Activated CD4-positive, alpha-beta T cell treated with anti-CD3 and anti-CD28 coated beads, Interleukin-2, amount 10 ng/mL, durations not matched to agents 7 days and 5 days (primary cell): ENCODE data around the gene ADK. TPM values are rescaled to one million over a fixed set of nuclear protein-coding genes. Genes with fewer than 3 reads are reported as not detected.
"Not testable (repeated sequence)": the region's sequence is repeated elsewhere in the genome, so short reads cannot be mapped to it uniquely, and the experiment has no call there.

Source experiments
- CTCF ChIA-PET: fragments of 350-600 bp; sonication (Branson Sonifier 250); formaldehyde crosslinking; loops from one replicate; lab custom pipeline; 2021; ENCODE audit warnings: antibody characterized with exemption; lab: Charles Lee
- POLR2A ChIA-PET: fragments of 350-600 bp; sonication (Branson Sonifier 250); formaldehyde crosslinking; loops from one replicate; lab custom pipeline; 2021; ENCODE audit warnings: antibody characterized with exemption; lab: Charles Lee
- DNase-seq: peaks from one replicate; pipeline ENCODE4 v3.0.0-alpha.2; 2020
- H3K27ac Mint-ChIP-seq: one replicate; pipeline ENCODE4 v1.8.0; 2021; ENCODE audit warnings: mild to moderate bottlenecking, moderate library complexity, mixed read lengths
- H3K27me3 Mint-ChIP-seq: one replicate; pipeline ENCODE4 v1.8.0; 2021; ENCODE audit warnings: mixed read lengths
- H3K36me3 Mint-ChIP-seq: one replicate; pipeline ENCODE4 v1.8.0; 2021; ENCODE audit warnings: low read depth, mixed read lengths
- H3K4me1 Mint-ChIP-seq: one replicate; pipeline ENCODE4 v1.8.0; 2021; ENCODE audit warnings: mixed read lengths
- H3K4me3 Mint-ChIP-seq: one replicate; pipeline ENCODE4 v1.8.0; 2021; ENCODE audit warnings: mild to moderate bottlenecking, moderate library complexity, mixed read lengths
- H3K9me3 Mint-ChIP-seq: one replicate; pipeline ENCODE4 v1.8.0; 2021; ENCODE audit warnings: mixed read lengths
- total RNA-seq, 2 experiments: library from RNA; stranded (reverse); gene quantifications; one replicate each; pipeline ENCODE4 v1.2.3, GENCODE V29; 2021

ADK gene
- total RNA-seq, 2 experiments from 2014 or later: 36.8 to 38.5 TPM

GRCh38 chr10:74580438-74580837 is 429.4 kb downstream of the ADK start:
- H3K27ac Mint-ChIP-seq, DNase-seq, H3K27me3 Mint-ChIP-seq, CTCF ChIA-PET, H3K4me3 Mint-ChIP-seq: not testable (repeated sequence)
- POLR2A ChIA-PET: interaction anchor here (0.7 kb wide), 1 partner anchor 75 kb away, joined by 3 read pairs; no protein-coding TSS in a partner anchor
- H3K9me3 Mint-ChIP-seq: peaks cover 20% of the 10 kb centered on the region
- H3K4me1 Mint-ChIP-seq: peaks cover 22% of the 10 kb centered on the region
- peaks cover 26% of the 10 kb centered on the region for H3K36me3 Mint-ChIP-seq

- ChIA-PET POLR2A (no interaction called here), CTCF (no interaction called here)
- no peaks in the 10 kb centered on the region for H3K27me3 Mint-ChIP-seq
- no peak overlapping the region for H3K4me3 Mint-ChIP-seq
- H3K9me3 Mint-ChIP-seq: peaks cover 15% of the 10 kb centered on the region
- H3K4me1 Mint-ChIP-seq: peaks cover 42% of the 10 kb centered on the region
- no peak for DNase-seq
- H3K27ac Mint-ChIP-seq: no peak overlapping the region
- H3K36me3 Mint-ChIP-seq: peaks cover 19% of the 10 kb centered on the region
Measured at GRCh38 chr10:74582566-74582965, 431.5 kb downstream of the ADK start.

GRCh38 chr10:74585231-74586087 is 434.4 kb downstream of the ADK start:
- Mint-ChIP-seq H3K36me3 (peaks cover 19% of the 10 kb centered on the region), H3K27me3 (no peaks in the 10 kb centered on the region), H3K9me3 (peaks cover 17% of the 10 kb centered on the region), H3K4me3 (peak overlapping the region; percentile 67), H3K27ac (peak overlapping the region; percentile 96), H3K4me1 (peaks cover 67% of the 10 kb centered on the region)
- DNase-seq: peak; percentile 69
- POLR2A ChIA-PET: no interaction called here
- CTCF ChIA-PET: no interaction called here

- peaks cover 70% of the 10 kb centered on the region for H3K4me1 Mint-ChIP-seq
Measured at GRCh38 chr10:74586088-74586585, 435.1 kb downstream of the ADK start.

GRCh38 chr10:74587109-74587854 is 436.3 kb downstream of the ADK start:
- no peak overlapping the region for H3K4me3 Mint-ChIP-seq
- CTCF ChIA-PET: interaction anchor here (1.2 to 1.3 kb wide), 3 partner anchors 12 to 434 kb away, joined by 3 to 4 read pairs (median 4); no protein-coding TSS in a partner anchor
- no peaks in the 10 kb centered on the region for H3K27me3 Mint-ChIP-seq

More at GRCh38 chr10:74586088-74586585, 435.1 kb downstream of the ADK start:
- CTCF ChIA-PET: interaction anchor here (1.3 kb wide), 1 partner anchor 435 kb away, joined by 4 read pairs; no protein-coding TSS in a partner anchor
- peaks cover 15% of the 10 kb centered on the region for H3K36me3 Mint-ChIP-seq
- peak overlapping the region; percentile 96 for H3K27ac Mint-ChIP-seq
- peak overlapping the region; percentile 67 for H3K4me3 Mint-ChIP-seq
- H3K9me3 Mint-ChIP-seq: peaks cover 12% of the 10 kb centered on the region
- POLR2A ChIA-PET: interaction anchor here (0.6 kb wide), 1 partner anchor 192 kb away, joined by 3 read pairs; no protein-coding TSS in a partner anchor
- DNase-seq: peak; percentile 69
- no peaks in the 10 kb centered on the region for H3K27me3 Mint-ChIP-seq

GRCh38 chr10:74589226-74589673 is 438.2 kb downstream of the ADK start:
- DNase-seq: peak; percentile 92
- Mint-ChIP-seq H3K4me1 (peaks cover 61% of the 10 kb centered on the region), H3K9me3 (peaks cover 2% of the 10 kb centered on the region), H3K4me3 (peak overlapping the region; percentile 26), H3K36me3 (peaks cover 14% of the 10 kb centered on the region), H3K27ac (peak overlapping the region; percentile 84), H3K27me3 (no peaks in the 10 kb centered on the region)
- POLR2A ChIA-PET: no interaction called here
- CTCF ChIA-PET: interaction anchor here (0.6 kb wide), 1 partner anchor 9 kb away, joined by 4 read pairs; no protein-coding TSS in a partner anchor

More at GRCh38 chr10:74587109-74587854, 436.3 kb downstream of the ADK start:
- POLR2A ChIA-PET: no interaction called here
- peaks cover 5% of the 10 kb centered on the region for H3K9me3 Mint-ChIP-seq
- H3K27ac Mint-ChIP-seq: peak overlapping the region; percentile 81
- DNase-seq: no peak
- peaks cover 12% of the 10 kb centered on the region for H3K36me3 Mint-ChIP-seq
- H3K4me1 Mint-ChIP-seq: peaks cover 70% of the 10 kb centered on the region

GRCh38 chr10:74589851-74590250 is 438.8 kb downstream of the ADK start:
- H3K9me3 Mint-ChIP-seq: peaks cover 2% of the 10 kb centered on the region
- H3K36me3 Mint-ChIP-seq: peaks cover 14% of the 10 kb centered on the region
- POLR2A ChIA-PET: no interaction called here
- no peak for DNase-seq
- H3K27me3 Mint-ChIP-seq: no peaks in the 10 kb centered on the region
- H3K4me1 Mint-ChIP-seq: peaks cover 56% of the 10 kb centered on the region
- CTCF ChIA-PET: interaction anchor here (0.6 kb wide), 1 partner anchor 8 kb away, joined by 4 read pairs; no protein-coding TSS in a partner anchor
- peak overlapping the region; percentile 84 for H3K27ac Mint-ChIP-seq
- H3K4me3 Mint-ChIP-seq: no peak overlapping the region

- no peaks in the 10 kb centered on the region for H3K27me3 Mint-ChIP-seq
- no peak overlapping the region for H3K27ac Mint-ChIP-seq
- peaks cover 9% of the 10 kb centered on the region for H3K36me3 Mint-ChIP-seq
- H3K4me1 Mint-ChIP-seq: peaks cover 31% of the 10 kb centered on the region
- ChIA-PET CTCF (no interaction called here), POLR2A (no interaction called here)
- no peak overlapping the region for H3K4me3 Mint-ChIP-seq
- H3K9me3 Mint-ChIP-seq: no peaks in the 10 kb centered on the region
- DNase-seq: no peak
Measured at GRCh38 chr10:74593470-74593869, 442.4 kb downstream of the ADK start.

- POLR2A ChIA-PET: no interaction called here
- Mint-ChIP-seq H3K36me3 (peaks cover 7% of the 10 kb centered on the region), H3K4me1 (peaks cover 9% of the 10 kb centered on the region), H3K27ac (no peak overlapping the region), H3K27me3 (no peaks in the 10 kb centered on the region), H3K9me3 (no peaks in the 10 kb centered on the region), H3K4me3 (no peak overlapping the region)
- DNase-seq: no peak
- CTCF ChIA-PET: no interaction called here
Measured at GRCh38 chr10:74596713-74597112, 445.7 kb downstream of the ADK start.

- Mint-ChIP-seq H3K9me3 (no peaks in the 10 kb centered on the region), H3K27me3 (no peaks in the 10 kb centered on the region), H3K36me3 (peaks cover 9% of the 10 kb centered on the region), H3K4me3 (no peak overlapping the region), H3K27ac (no peak overlapping the region), H3K4me1 (peaks cover 7% of the 10 kb centered on the region)
- ChIA-PET CTCF (interaction anchor here (0.8 to 1.2 kb wide), 3 partner anchors 12 to 24 kb away, joined by 3 to 4 read pairs (median 3); no protein-coding TSS in a partner anchor), POLR2A (no interaction called here)
- DNase-seq: no peak
Measured at GRCh38 chr10:74598891-74599566, 448.0 kb downstream of the ADK start.

GRCh38 chr10:74599672-74600071 is 448.7 kb downstream of the ADK start:
- ChIA-PET CTCF (interaction anchor here (0.8 to 1.2 kb wide), 2 partner anchors 11 to 13 kb away, joined by 3 to 4 read pairs; no protein-coding TSS in a partner anchor), POLR2A (no interaction called here)
- peaks cover 16% of the 10 kb centered on the region for H3K36me3 Mint-ChIP-seq
- H3K27me3 Mint-ChIP-seq: no peaks in the 10 kb centered on the region
- DNase-seq: no peak
- H3K9me3 Mint-ChIP-seq: no peaks in the 10 kb centered on the region
- peaks cover 7% of the 10 kb centered on the region for H3K4me1 Mint-ChIP-seq
- H3K4me3 Mint-ChIP-seq: no peak overlapping the region
- no peak overlapping the region for H3K27ac Mint-ChIP-seq

GRCh38 chr10:74600170-74600569 is 449.1 kb downstream of the ADK start:
- ChIA-PET CTCF (no interaction called here), POLR2A (no interaction called here)
- DNase-seq: no peak
- H3K27ac Mint-ChIP-seq: no peak overlapping the region
- H3K4me1 Mint-ChIP-seq: peaks cover 7% of the 10 kb centered on the region
- H3K36me3 Mint-ChIP-seq: peaks cover 20% of the 10 kb centered on the region
- H3K27me3 Mint-ChIP-seq: no peaks in the 10 kb centered on the region
- no peaks in the 10 kb centered on the region for H3K9me3 Mint-ChIP-seq
- no peak overlapping the region for H3K4me3 Mint-ChIP-seq
